PC-9 (cell line): ENCODE measurements around the gene TBRG4. TPM values are rescaled to one million over a fixed set of nuclear protein-coding genes. Genes with fewer than 3 reads are reported as not detected.

Experiments
- BruUV-seq: library from RNA; stranded (reverse); fragments of 400-500 nt; replicated peaks from 2 replicates; lab custom pipeline; 2021; lab: Mats Ljungman, UMichigan
- CTCF ChIA-PET: fragments of 300-600 bp; sonication (Branson Sonifier 250); formaldehyde crosslinking; loops from one replicate; lab custom pipeline; 2022; ENCODE audit warnings: antibody characterized with exemption; lab: Charles Lee
- POLR2A ChIA-PET: fragments of 300-600 bp; sonication (Branson Sonifier 250); formaldehyde crosslinking; loops from one replicate; lab custom pipeline; 2022; ENCODE audit warnings: antibody characterized with exemption; ENCODE audit not compliant: unreplicated experiment; lab: Charles Lee
- DNase-seq, 2 experiments: peaks; one replicate each; pipeline versions ENCODE4 v3.0.0 to v3.0.0-alpha.2; 2015 to 2022; ENCODE audit warnings: mixed read lengths in 1 of 2
- H2AFZ ChIP-seq: fragments of 200-600 bp; sonication (generic); 2 replicates; pipeline ENCODE4 v1.8.1; 2017; ENCODE audit warnings: antibody characterized with exemption
- H3F3A ChIP-seq: fragments of 200-600 bp; sonication (generic); 2 replicates; pipeline ENCODE4 v1.8.1; 2017; ENCODE audit warnings: antibody characterized with exemption, mild to moderate bottlenecking, low read depth; ENCODE audit not compliant: insufficient read depth
- H3K27ac ChIP-seq: fragments of 200-600 bp; sonication (generic); 2 replicates; pipeline ENCODE4 v1.6.1; 2016; ENCODE audit warnings: mixed run types
- H3K27me3 ChIP-seq: fragments of 200-600 bp; sonication (generic); 2 replicates; pipeline ENCODE4 v1.6.1; 2016; ENCODE audit warnings: low read depth, mixed run types; ENCODE audit not compliant: insufficient read depth
- H3K36me3 ChIP-seq: fragments of 200-600 bp; sonication (generic); 2 replicates; pipeline ENCODE4 v1.6.1; 2016; ENCODE audit warnings: low read depth, mixed run types
- H3K4me1 ChIP-seq: fragments of 200-600 bp; sonication (generic); replicated peaks from 2 replicates; pipeline ENCODE4 v1.6.1; 2016; ENCODE audit warnings: mixed run types; ENCODE audit not compliant: insufficient read depth
- H3K4me2 ChIP-seq: fragments of 200-600 bp; sonication (generic); 2 replicates; pipeline ENCODE4 v1.6.1; 2017; ENCODE audit warnings: mixed run types
- H3K4me3 ChIP-seq: fragments of 200-600 bp; sonication (generic); 2 replicates; pipeline ENCODE4 v1.6.1; 2016; ENCODE audit warnings: mixed run types
- H3K79me2 ChIP-seq: fragments of 200-600 bp; sonication (generic); 2 replicates; pipeline ENCODE4 v1.6.1; 2017; ENCODE audit warnings: low read depth, mixed run types
- H3K9me2 ChIP-seq: fragments of 200-600 bp; sonication (generic); 2 replicates; pipeline ENCODE4 v1.8.1; 2017; ENCODE audit warnings: mild to moderate bottlenecking; ENCODE audit not compliant: insufficient read depth
- H3K9me3 ChIP-seq: fragments of 200-600 bp; sonication (generic); 2 replicates; pipeline ENCODE4 v1.8.1; 2016; ENCODE audit warnings: low read depth; ENCODE audit not compliant: insufficient read depth
- H4K20me1 ChIP-seq: fragments of 200-600 bp; sonication (generic); 2 replicates; pipeline ENCODE4 v1.8.1; 2017; ENCODE audit not compliant: insufficient read depth
- CTCF ChIP-seq: fragments of 200-600 bp; sonication (generic); conservative IDR thresholded peaks from 2 replicates; pipeline ENCODE4 v1.6.1; 2017; ENCODE audit warnings: mixed run types, antibody characterized with exemption, mild to moderate bottlenecking, moderate library complexity
- EZH2 ChIP-seq: fragments of 200-600 bp; sonication (generic); IDR thresholded peaks from 2 replicates; pipeline ENCODE4 v1.8.0; 2017; ENCODE audit warnings: antibody characterized with exemption, low read depth
- intact Hi-C: fragments of 100-400 bp; cut with micrococcal nuclease; formaldehyde crosslinking; loops from one replicate; pipeline ENCODE4 v1.10.0; 2022; ENCODE audit not compliant: unreplicated experiment
- total RNA-seq: library from RNA; stranded (reverse); gene quantifications from 2 replicates; pipeline ENCODE4 v1.2.3, GENCODE V29; 2021

TBRG4 gene
- total RNA-seq, 1 experiment from 2014 or later: 120 TPM

GRCh38 chr7:45148653-45148973 is 37.1 kb upstream of the TBRG4 start:
- Histone ChIP-seq H3K9me2 (no peaks in the 10 kb centered on the region), H3K36me3 (no peaks in the 10 kb centered on the region), H2AFZ (no peak overlapping the region), H3K27ac (no peak overlapping the region), H4K20me1 (no peaks in the 10 kb centered on the region), H3K27me3 (peaks cover 56% of the 10 kb centered on the region), H3K9me3 (no peaks in the 10 kb centered on the region), H3F3A (no peaks in the 10 kb centered on the region), H3K79me2 (no peaks in the 10 kb centered on the region), H3K4me1 (no peaks in the 10 kb centered on the region), H3K4me2 (no peak overlapping the region), H3K4me3 (no peak overlapping the region)
- no TSS peak for BruUV-seq
- intact Hi-C loops: no loop called here
- TF ChIP-seq CTCF: no peak
- no peak for TF ChIP-seq EZH2
- no peak for DNase-seq
- CTCF ChIA-PET: interaction anchor here (1.4 kb wide), 1 partner anchor 13 kb away, joined by 3 read pairs; no protein-coding TSS in a partner anchor
- POLR2A ChIA-PET: no interaction called here

GRCh38 chr7:45147858-45148652 is 36.6 kb upstream of the TBRG4 start:
- no peaks in the 10 kb centered on the region for H3K36me3 ChIP-seq
- TF ChIP-seq CTCF (no peak), EZH2 (no peak)

GRCh38 chr7:45146531-45147379 is 35.3 kb upstream of the TBRG4 start:
- Histone ChIP-seq H3K27ac (no peak overlapping the region), H3K27me3 (peaks cover 51% of the 10 kb centered on the region), H3K9me2 (no peaks in the 10 kb centered on the region), H3K4me2 (no peak overlapping the region), H2AFZ (no peak overlapping the region), H3F3A (no peaks in the 10 kb centered on the region), H3K4me1 (no peaks in the 10 kb centered on the region), H3K36me3 (no peaks in the 10 kb centered on the region), H3K9me3 (no peaks in the 10 kb centered on the region), H3K4me3 (no peak overlapping the region), H3K79me2 (no peaks in the 10 kb centered on the region), H4K20me1 (no peaks in the 10 kb centered on the region)
- no TSS peak for BruUV-seq
- ChIA-PET POLR2A (interaction anchor here (0.6 kb wide), 2 partner anchors 234 to 565 kb away, joined by 4 to 6 read pairs; partner anchors contain the start of gene TMED4), CTCF (interaction anchor here (0.6 to 1.4 kb wide), 2 partner anchors 11 to 557 kb away, joined by 3 read pairs; no protein-coding TSS in a partner anchor)
- TF ChIP-seq EZH2 (no peak), CTCF (no peak)
- intact Hi-C loops: no loop called here
- peak in 1 of 2 experiments; percentile 16 for DNase-seq

More at GRCh38 chr7:45147858-45148652, 36.6 kb upstream of the TBRG4 start:
- Histone ChIP-seq H3K27ac (no peak overlapping the region), H3K9me3 (no peaks in the 10 kb centered on the region), H3F3A (no peaks in the 10 kb centered on the region), H3K4me3 (no peak overlapping the region), H4K20me1 (no peaks in the 10 kb centered on the region), H2AFZ (no peak overlapping the region), H3K4me2 (no peak overlapping the region), H3K9me2 (no peaks in the 10 kb centered on the region), H3K4me1 (no peaks in the 10 kb centered on the region), H3K79me2 (no peaks in the 10 kb centered on the region), H3K27me3 (peaks cover 56% of the 10 kb centered on the region)
- BruUV-seq: no TSS peak
- CTCF ChIA-PET: interaction anchor here (1.4 kb wide), 1 partner anchor 12 kb away, joined by 3 read pairs; no protein-coding TSS in a partner anchor
- POLR2A ChIA-PET: no interaction called here
- DNase-seq: no peak
- intact Hi-C loops: no loop called here
